Activated effector memory CD4-positive, alpha-beta T cell treated with anti-CD3 and anti-CD28 coated beads, Interleukin-2, amount 50 U/mL, for 16 hours (primary cell): ENCODE data around the gene GPRIN2.
A peak's percentile ranks its signal among the peaks of the same experiment; 100 is the strongest.
"Not testable (repeated sequence)": the region's sequence is repeated elsewhere in the genome, so short reads cannot be mapped to it uniquely, and the experiment has no call there.

Experiments used
- DNase-seq: peaks from one replicate; pipeline ENCODE4 v3.0.0-alpha.2; 2020

Gene GPRIN2

GRCh38 chr10:46556515-46557318 is at the start of gene GPRIN2:
GPRIN2 (minus strand) TSS chr10:46556658; CDS start chr10:46550736, 5,922 bp downstream.
- DNase-seq, result peak; percentile 60

GRCh38 chr10:46600516-46600915 is 44.1 kb upstream of the GPRIN2 start:
- DNase-seq, result not testable (repeated sequence)

- peak; percentile 65 for DNase-seq
Observed at GRCh38 chr10:46597616-46598246, 41.3 kb upstream of the GPRIN2 start.

GRCh38 chr10:46596570-46596969 is 40.1 kb upstream of the GPRIN2 start:
- not testable (repeated sequence) for DNase-seq

- not testable (repeated sequence) for DNase-seq
Observed at GRCh38 chr10:46594453-46595063, 38.1 kb upstream of the GPRIN2 start.

- not testable (repeated sequence) for DNase-seq
Observed at GRCh38 chr10:46593307-46593706, 36.8 kb upstream of the GPRIN2 start.

- not testable (repeated sequence) for DNase-seq
Observed at GRCh38 chr10:46591053-46591452, 34.6 kb upstream of the GPRIN2 start.

GRCh38 chr10:46589589-46589988 is 33.1 kb upstream of the GPRIN2 start:
- not testable (repeated sequence) for DNase-seq

- not testable (repeated sequence) for DNase-seq
Observed at GRCh38 chr10:46588221-46588620, 31.8 kb upstream of the GPRIN2 start.

GRCh38 chr10:46587546-46587945 is 31.1 kb upstream of the GPRIN2 start:
- not testable (repeated sequence) for DNase-seq

- not testable (repeated sequence) for DNase-seq
Observed at GRCh38 chr10:46585246-46585645, 28.8 kb upstream of the GPRIN2 start.

GRCh38 chr10:46584196-46584595 is 27.7 kb upstream of the GPRIN2 start:
- not testable (repeated sequence) for DNase-seq

GRCh38 chr10:46582568-46582967 is 26.1 kb upstream of the GPRIN2 start:
- not testable (repeated sequence) for DNase-seq

GRCh38 chr10:46581997-46582396 is 25.5 kb upstream of the GPRIN2 start:
- DNase-seq, result not testable (repeated sequence)

GRCh38 chr10:46579378-46579777 is 22.9 kb upstream of the GPRIN2 start:
- not testable (repeated sequence) for DNase-seq

GRCh38 chr10:46578474-46579178 is 22.2 kb upstream of the GPRIN2 start, which contains the start of gene SYT15:
SYT15 (plus strand) TSS chr10:46579128; CDS start chr10:46579169, 41 bp downstream.
- DNase-seq, result not testable (repeated sequence)

GRCh38 chr10:46577624-46578473 is 21.4 kb upstream of the GPRIN2 start:
- DNase-seq, result peak; percentile 56

- not testable (repeated sequence) for DNase-seq
Observed at GRCh38 chr10:46573884-46574283, 17.4 kb upstream of the GPRIN2 start.

GRCh38 chr10:46573314-46573713 is 16.9 kb upstream of the GPRIN2 start:
- DNase-seq, result not testable (repeated sequence)

- not testable (repeated sequence) for DNase-seq
Observed at GRCh38 chr10:46572765-46573164, 16.3 kb upstream of the GPRIN2 start.

GRCh38 chr10:46570655-46571054 is 14.2 kb upstream of the GPRIN2 start:
- not testable (repeated sequence) for DNase-seq

- DNase-seq, result not testable (repeated sequence)
Observed at GRCh38 chr10:46567151-46567550, 10.7 kb upstream of the GPRIN2 start.
